Skeletal muscle satellite cell (primary cell): ENCODE results near the gene GRIA1.

Source experiments
- H3K27me3 ChIP-seq: 2 replicates; pipeline ENCODE4 v1.7.0; 2013; ENCODE audit warnings: low read length; ENCODE audit not compliant: control insufficient read depth, insufficient read depth
- H3K36me3 ChIP-seq: 2 replicates; pipeline ENCODE4 v1.7.0; 2013; ENCODE audit warnings: mild to moderate bottlenecking, control low read depth, low read length; ENCODE audit not compliant: insufficient read depth
- H3K4me1 ChIP-seq: 2 replicates; pipeline ENCODE4 v1.7.0; 2013; ENCODE audit warnings: low read length; ENCODE audit not compliant: control insufficient read depth, insufficient read depth
- H3K4me2 ChIP-seq: 2 replicates; pipeline ENCODE4 v1.7.0; 2013; ENCODE audit warnings: mild to moderate bottlenecking, low read length
- H3K4me3 ChIP-seq: 2 replicates; pipeline ENCODE4 v1.7.0; 2013; ENCODE audit warnings: low read length
- H3K9ac ChIP-seq: 2 replicates; pipeline ENCODE4 v1.7.0; 2013; ENCODE audit warnings: mild to moderate bottlenecking, low read depth, low read length, moderate library complexity
- H3K9me3 ChIP-seq: replicated peaks from 2 replicates; pipeline ENCODE4 v1.7.0; 2013; ENCODE audit warnings: mild to moderate bottlenecking, control low read depth, low read length

GRIA1 gene

DNA sequence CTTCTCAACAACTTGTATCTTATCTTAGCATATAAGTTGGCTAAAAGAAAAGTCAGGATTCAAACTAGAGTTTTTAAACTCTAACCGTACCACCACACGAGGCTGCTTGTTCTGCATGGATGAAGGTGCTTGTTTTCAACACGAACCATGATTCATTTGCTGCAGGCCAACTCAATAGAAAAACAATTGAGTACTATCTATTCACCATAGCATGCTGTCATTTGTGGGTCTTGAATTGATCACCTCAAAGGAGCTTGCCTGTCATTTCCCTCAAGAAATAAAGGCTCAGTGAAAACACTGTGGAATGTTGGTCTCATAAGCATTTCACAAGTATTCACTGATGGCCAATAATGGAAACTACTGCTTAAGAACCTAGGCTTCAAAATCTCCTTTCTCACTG is 21.0 kb upstream of the GRIA1 start:
- Histone ChIP-seq H3K27me3 (no peaks in the 10 kb centered on the region), H3K9me3 (no peaks in the 10 kb centered on the region), H3K9ac (no peak overlapping the region), H3K4me3 (no peak overlapping the region), H3K4me1 (peaks cover 7% of the 10 kb centered on the region), H3K4me2 (no peak overlapping the region), H3K36me3 (no peaks in the 10 kb centered on the region)

DNA sequence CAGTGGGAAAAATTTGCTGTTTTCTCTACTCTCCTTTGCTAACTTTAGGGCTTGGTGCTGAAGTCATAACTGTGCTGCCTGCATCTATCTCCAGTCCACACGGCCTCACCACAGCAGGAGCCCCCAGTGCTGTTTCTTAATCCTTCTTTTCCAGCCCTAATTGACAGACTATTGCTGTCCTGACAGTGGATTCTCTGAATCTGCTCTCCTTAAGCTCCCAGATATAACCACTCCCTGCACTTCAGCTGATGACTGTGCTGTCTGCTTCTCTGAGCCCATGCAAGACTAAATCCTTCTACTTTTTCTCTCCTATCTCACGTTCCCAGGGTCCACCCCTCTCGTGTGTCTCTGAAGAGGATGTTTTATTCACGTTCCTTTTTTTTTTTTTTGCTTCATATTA is 19.7 kb upstream of the GRIA1 start:
- H3K4me1 ChIP-seq, result no peaks in the 10 kb centered on the region
- H3K4me2 ChIP-seq, result no peak overlapping the region

DNA sequence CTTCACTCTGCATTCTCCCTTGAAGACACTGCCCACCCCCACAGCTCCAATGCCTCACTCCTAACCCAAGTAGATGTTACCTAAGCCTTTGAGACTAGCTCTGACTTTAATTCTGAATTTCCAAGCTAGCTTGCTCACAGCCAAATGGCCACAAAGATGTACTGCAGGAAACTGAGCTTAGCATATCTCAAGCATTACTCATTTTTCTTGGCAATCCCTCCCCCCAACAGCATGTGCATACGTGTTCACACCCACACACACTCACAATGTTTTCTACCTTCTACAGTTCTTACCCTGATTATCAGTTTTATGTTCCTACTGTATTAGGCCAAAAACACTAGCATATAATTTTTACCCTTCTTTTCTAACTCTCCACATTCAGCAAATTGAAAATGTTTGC is 13.7 kb upstream of the GRIA1 start:
- Histone ChIP-seq H3K9me3 (no peaks in the 10 kb centered on the region), H3K4me1 (peaks cover 15% of the 10 kb centered on the region), H3K9ac (no peak overlapping the region), H3K36me3 (no peaks in the 10 kb centered on the region), H3K4me3 (no peak overlapping the region), H3K4me2 (no peak overlapping the region), H3K27me3 (no peaks in the 10 kb centered on the region)

More for the DNA sequence above, 19.7 kb upstream of the GRIA1 start:
- no peak overlapping the region for H3K4me3 ChIP-seq
- H3K36me3 ChIP-seq, result no peaks in the 10 kb centered on the region
- no peaks in the 10 kb centered on the region for H3K27me3 ChIP-seq
- H3K9ac ChIP-seq, result no peak overlapping the region
- no peaks in the 10 kb centered on the region for H3K9me3 ChIP-seq

- Histone ChIP-seq H3K36me3 (no peaks in the 10 kb centered on the region), H3K27me3 (no peaks in the 10 kb centered on the region), H3K4me3 (no peak overlapping the region), H3K9me3 (no peaks in the 10 kb centered on the region), H3K9ac (no peak overlapping the region), H3K4me1 (peaks cover 15% of the 10 kb centered on the region), H3K4me2 (no peak overlapping the region)
These were observed 10.1 kb upstream of the GRIA1 start for GRCh38 chr5:153480401-153480800.

DNA sequence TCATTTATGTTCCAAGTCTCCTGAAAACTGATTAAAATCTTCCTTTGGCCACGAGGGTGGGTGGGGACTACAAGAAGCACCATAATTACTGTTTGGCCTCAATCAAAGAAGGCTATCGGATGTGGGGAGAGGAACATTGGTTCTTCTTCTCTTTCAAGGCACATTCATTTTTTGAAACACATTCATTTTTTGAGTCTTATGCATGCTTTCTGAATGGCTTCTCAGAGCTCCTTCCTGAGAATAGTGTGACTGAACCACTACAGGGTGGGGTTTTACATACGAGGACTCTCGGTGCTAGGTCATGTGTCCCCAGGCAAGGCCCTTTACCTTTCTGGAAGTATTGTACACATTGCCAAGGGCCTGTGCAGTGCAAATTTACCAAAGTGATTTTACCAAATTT is 7.0 kb upstream of the GRIA1 start:
- no peaks in the 10 kb centered on the region for H3K9me3 ChIP-seq
- no peaks in the 10 kb centered on the region for H3K36me3 ChIP-seq
- peaks cover 8% of the 10 kb centered on the region for H3K4me1 ChIP-seq
- no peak overlapping the region for H3K4me3 ChIP-seq
- no peak overlapping the region for H3K9ac ChIP-seq
- H3K27me3 ChIP-seq, result no peaks in the 10 kb centered on the region
- no peak overlapping the region for H3K4me2 ChIP-seq

DNA sequence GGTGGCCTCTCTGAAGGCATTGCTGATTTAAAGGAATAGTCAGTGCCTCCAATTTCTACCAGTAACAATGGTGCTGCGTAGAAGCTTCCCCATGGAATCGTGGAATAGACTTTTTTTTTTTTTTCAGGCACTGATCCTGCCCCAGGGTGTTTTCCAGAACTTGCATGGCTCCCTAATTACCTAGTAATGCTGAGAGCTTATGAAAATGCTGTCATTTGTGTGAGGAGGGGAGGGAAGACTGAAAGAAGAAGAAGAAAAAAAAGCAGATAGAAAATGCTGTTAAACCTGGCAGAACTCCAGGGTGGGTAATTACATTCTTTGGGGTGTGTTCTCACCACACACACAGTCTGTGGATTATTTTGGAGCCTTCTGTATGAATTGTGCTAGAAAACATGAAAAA is 4.8 kb upstream of the GRIA1 start:
- Histone ChIP-seq H3K4me1 (peaks cover 15% of the 10 kb centered on the region), H3K4me3 (no peak overlapping the region), H3K4me2 (no peak overlapping the region), H3K9ac (no peak overlapping the region), H3K27me3 (no peaks in the 10 kb centered on the region), H3K9me3 (no peaks in the 10 kb centered on the region), H3K36me3 (no peaks in the 10 kb centered on the region)

- no peaks in the 10 kb centered on the region for H3K36me3 ChIP-seq
- no peak overlapping the region for H3K4me3 ChIP-seq
- H3K4me2 ChIP-seq, result no peak overlapping the region
- H3K27me3 ChIP-seq, result no peaks in the 10 kb centered on the region
- no peaks in the 10 kb centered on the region for H3K9me3 ChIP-seq
- H3K4me1 ChIP-seq, result peaks cover 14% of the 10 kb centered on the region
- no peak overlapping the region for H3K9ac ChIP-seq
These were observed 3.7 kb upstream of the GRIA1 start for GRCh38 chr5:153486771-153487170.

DNA sequence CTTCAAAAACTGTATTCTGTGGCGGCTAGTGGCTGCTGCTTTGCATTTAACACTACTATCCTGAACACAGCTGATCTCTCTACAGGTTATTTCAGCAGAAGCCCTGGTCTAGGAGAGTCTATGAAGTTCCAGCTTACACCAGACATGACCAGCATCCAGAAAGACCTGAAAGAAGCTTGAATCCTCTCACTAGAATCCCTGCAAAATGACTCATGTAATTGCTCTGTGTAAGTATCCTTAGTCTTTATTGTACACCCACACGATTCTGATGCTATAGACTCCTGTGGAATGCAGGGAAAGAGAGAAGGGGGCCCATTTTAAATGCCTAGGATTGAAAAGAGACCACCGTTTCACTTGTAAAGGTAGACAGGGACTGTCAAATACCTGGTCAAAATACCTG is 859 bp upstream of the GRIA1 start:
- Histone ChIP-seq H3K36me3 (no peaks in the 10 kb centered on the region), H3K9me3 (no peaks in the 10 kb centered on the region), H3K4me3 (peak overlapping the region; percentile 76), H3K9ac (peak overlapping the region; percentile 79), H3K27me3 (no peaks in the 10 kb centered on the region), H3K4me1 (peaks cover 26% of the 10 kb centered on the region), H3K4me2 (peak overlapping the region; percentile 85)

DNA sequence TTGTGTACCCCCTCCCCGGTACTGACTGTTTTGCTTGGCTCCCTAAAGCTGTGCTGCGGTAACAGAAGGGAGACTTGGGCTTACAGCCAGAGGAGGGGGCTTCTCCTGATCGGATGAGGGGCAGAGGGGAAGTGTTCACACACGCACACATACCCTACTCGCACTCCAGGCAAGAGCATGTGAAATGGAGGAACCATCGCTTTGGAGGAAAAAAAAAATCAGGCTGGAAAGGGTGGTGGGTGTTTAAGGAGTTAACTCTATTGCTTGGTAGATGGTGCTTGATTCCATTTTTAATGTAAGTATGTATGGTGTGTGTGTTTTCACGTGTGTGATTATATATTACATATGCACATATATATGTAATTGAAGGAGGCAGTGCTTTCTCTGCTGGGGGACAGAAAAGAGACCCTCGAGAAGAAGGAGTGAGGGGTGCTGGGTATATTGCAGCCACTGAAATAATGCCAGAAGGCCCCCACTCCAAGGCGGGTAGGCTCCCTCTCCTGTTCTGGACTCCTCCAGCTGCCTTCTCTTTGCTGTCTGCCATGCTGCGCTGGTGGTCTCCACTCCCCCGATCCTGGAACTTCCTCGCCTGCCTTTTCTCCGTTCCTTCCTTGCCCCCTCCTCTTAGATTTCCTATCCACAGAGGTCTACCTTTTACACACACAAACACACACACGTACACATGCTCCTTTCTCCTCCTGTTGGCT is 721 bp downstream of the GRIA1 start:
- Histone ChIP-seq H3K4me3 (peak overlapping the region; percentile 76), H3K27me3 (no peaks in the 10 kb centered on the region), H3K9ac (peak overlapping the region; percentile 79), H3K36me3 (no peaks in the 10 kb centered on the region), H3K9me3 (no peaks in the 10 kb centered on the region), H3K4me1 (peaks cover 30% of the 10 kb centered on the region), H3K4me2 (peak overlapping the region; percentile 85)

- H3K36me3 ChIP-seq, result no peaks in the 10 kb centered on the region
- no peaks in the 10 kb centered on the region for H3K9me3 ChIP-seq
- H3K4me1 ChIP-seq, result peaks cover 36% of the 10 kb centered on the region
- H3K9ac ChIP-seq, result peak overlapping the region; percentile 79
- H3K4me2 ChIP-seq, result peak overlapping the region; percentile 85
- H3K27me3 ChIP-seq, result no peaks in the 10 kb centered on the region
- peak overlapping the region; percentile 76 for H3K4me3 ChIP-seq
These were observed 1.4 kb downstream of the GRIA1 start for GRCh38 chr5:153491856-153492255.

DNA sequence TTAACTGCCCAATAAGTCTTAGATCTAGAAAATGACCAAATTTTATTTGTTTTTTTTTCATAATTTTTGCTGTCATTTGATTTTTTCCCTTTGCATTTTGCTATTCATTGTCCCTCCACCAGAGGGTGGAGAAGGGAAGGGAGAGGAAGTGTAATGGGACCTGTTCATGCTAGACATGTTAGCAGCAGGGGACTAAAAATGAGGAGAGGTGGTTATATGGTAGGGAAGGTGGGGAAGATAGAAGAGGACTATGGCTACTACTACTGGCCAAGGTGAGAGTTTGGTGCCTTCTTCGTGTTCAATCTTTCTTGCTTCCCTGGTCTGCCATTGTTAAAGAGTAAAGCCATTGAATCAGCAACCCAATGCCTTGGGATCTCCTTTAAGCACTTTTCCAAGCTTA is 6.4 kb downstream of the GRIA1 start:
- Histone ChIP-seq H3K4me3 (no peak overlapping the region), H3K4me2 (peak overlapping the region; percentile 1), H3K27me3 (no peaks in the 10 kb centered on the region), H3K36me3 (no peaks in the 10 kb centered on the region), H3K9ac (no peak overlapping the region), H3K9me3 (no peaks in the 10 kb centered on the region), H3K4me1 (peaks cover 31% of the 10 kb centered on the region)

- Histone ChIP-seq H3K4me1 (peaks cover 23% of the 10 kb centered on the region), H3K4me2 (no peak overlapping the region), H3K36me3 (no peaks in the 10 kb centered on the region), H3K9me3 (no peaks in the 10 kb centered on the region), H3K4me3 (no peak overlapping the region), H3K27me3 (no peaks in the 10 kb centered on the region), H3K9ac (no peak overlapping the region)
These were observed 8.0 kb downstream of the GRIA1 start for GRCh38 chr5:153498516-153498915.
